HCT116 (cell line): ENCODE data around the gene EGR4.

Experiments used
- ATF3 ChIP-seq: IDR thresholded peaks from 2 replicates; pipeline ENCODE4 v1.6.1; 2012
- CBX3 ChIP-seq: IDR thresholded peaks from 2 replicates; pipeline ENCODE4 v1.6.1; 2012; ENCODE audit warnings: low read depth
- FOSL1 ChIP-seq: IDR thresholded peaks from 2 replicates; pipeline ENCODE4 v1.6.1; 2012; ENCODE audit warnings: low read depth
- POLR2A ChIP-seq: IDR thresholded peaks from 2 replicates; pipeline ENCODE4 v1.7.0; 2011; ENCODE audit warnings: borderline replicate concordance; ENCODE audit not compliant: insufficient read depth, insufficient read length; ENCODE audit errors: extremely low read depth
- POLR2AphosphoS5 ChIP-seq: IDR thresholded peaks from 2 replicates; pipeline ENCODE4 v1.6.1; 2011; ENCODE audit warnings: mild to moderate bottlenecking, low read depth, low read length, moderate library complexity
- REST ChIP-seq: IDR thresholded peaks from 2 replicates; pipeline ENCODE4 v1.6.1; 2012; ENCODE audit warnings: low read depth
- SIN3A ChIP-seq: IDR thresholded peaks from 2 replicates; pipeline ENCODE4 v1.6.1; 2012; ENCODE audit warnings: low read depth
- SP1 ChIP-seq: IDR thresholded peaks from 2 replicates; pipeline ENCODE4 v1.6.1; 2012; ENCODE audit warnings: low read depth
- SRF ChIP-seq: IDR thresholded peaks from 2 replicates; pipeline ENCODE4 v1.6.1; 2012; ENCODE audit warnings: low read depth
- YY1 ChIP-seq: IDR thresholded peaks from 2 replicates; pipeline ENCODE4 v1.6.1; 2011; ENCODE audit warnings: low read length, low read depth, moderate library complexity, mild to moderate bottlenecking; ENCODE audit not compliant: insufficient replicate concordance; ENCODE audit errors: extremely low read depth
- ZBTB33 ChIP-seq: IDR thresholded peaks from 2 replicates; pipeline ENCODE4 v1.6.1; 2011; ENCODE audit warnings: mild to moderate bottlenecking, low read length, moderate library complexity; ENCODE audit not compliant: insufficient replicate concordance; ENCODE audit errors: extremely low read depth
- TF ChIP-seq, protein P1 (sequence below), 3 experiments: fragments of 200-600 bp in 1 of 3; sonication (generic) in 1 of 3; IDR thresholded peaks in 2 of 3; conservative IDR thresholded peaks in 1 of 3; 2 replicates each; pipeline ENCODE4 v1.5.1; 2012 to 2017; ENCODE audit warnings: low read depth in 2 of 3, low read length in 2 of 3, antibody characterized with exemption in 1 of 3, borderline replicate concordance in 1 of 3, control low read depth in 1 of 3, mild to moderate bottlenecking in 1 of 3, mixed read lengths in 1 of 3, mixed run types in 1 of 3, moderate library complexity in 1 of 3; ENCODE audit not compliant: insufficient read depth in 1 of 3
- TF ChIP-seq, protein P2 (sequence below): IDR thresholded peaks from 2 replicates; pipeline ENCODE4 v1.6.1; 2012

DNA sequence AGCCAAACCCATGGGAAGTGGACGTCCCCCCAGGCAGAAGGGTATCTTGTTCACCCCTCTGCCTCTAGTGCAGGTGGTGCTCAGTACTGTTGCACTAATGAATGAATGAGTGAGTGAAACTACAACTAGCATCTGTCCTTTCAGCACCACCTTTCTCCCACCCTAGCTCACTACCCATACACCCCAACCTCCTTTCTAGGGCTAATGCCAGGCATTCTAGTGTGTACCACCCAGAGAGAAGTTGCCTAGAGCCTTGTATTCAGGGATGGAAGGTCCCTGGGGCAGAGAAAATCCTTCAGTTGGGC, 36.8 kb downstream of the EGR4 start:
- TF ChIP-seq, protein P1, sequence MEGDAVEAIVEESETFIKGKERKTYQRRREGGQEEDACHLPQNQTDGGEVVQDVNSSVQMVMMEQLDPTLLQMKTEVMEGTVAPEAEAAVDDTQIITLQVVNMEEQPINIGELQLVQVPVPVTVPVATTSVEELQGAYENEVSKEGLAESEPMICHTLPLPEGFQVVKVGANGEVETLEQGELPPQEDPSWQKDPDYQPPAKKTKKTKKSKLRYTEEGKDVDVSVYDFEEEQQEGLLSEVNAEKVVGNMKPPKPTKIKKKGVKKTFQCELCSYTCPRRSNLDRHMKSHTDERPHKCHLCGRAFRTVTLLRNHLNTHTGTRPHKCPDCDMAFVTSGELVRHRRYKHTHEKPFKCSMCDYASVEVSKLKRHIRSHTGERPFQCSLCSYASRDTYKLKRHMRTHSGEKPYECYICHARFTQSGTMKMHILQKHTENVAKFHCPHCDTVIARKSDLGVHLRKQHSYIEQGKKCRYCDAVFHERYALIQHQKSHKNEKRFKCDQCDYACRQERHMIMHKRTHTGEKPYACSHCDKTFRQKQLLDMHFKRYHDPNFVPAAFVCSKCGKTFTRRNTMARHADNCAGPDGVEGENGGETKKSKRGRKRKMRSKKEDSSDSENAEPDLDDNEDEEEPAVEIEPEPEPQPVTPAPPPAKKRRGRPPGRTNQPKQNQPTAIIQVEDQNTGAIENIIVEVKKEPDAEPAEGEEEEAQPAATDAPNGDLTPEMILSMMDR (IDR thresholded peaks at IDR 0.05 in 2 of 3, conservative IDR thresholded peaks at IDR 0.05 in 1 of 3; ENCODE audit: borderline replicate concordance in 1 of 3, insufficient read depth in 1 of 3, low read depth in 2 of 3, low read length in 2 of 3), result no peak
- TF ChIP-seq ZBTB33 (no peak), POLR2AphosphoS5 (no peak; the same call in none of the 2 replicates), REST (no peak), ATF3 (no peak), SIN3A (no peak), SRF (no peak), POLR2A (no peak), CBX3 (no peak), SP1 (no peak), YY1 (no peak), FOSL1 (no peak)
- TF ChIP-seq, protein P2, sequence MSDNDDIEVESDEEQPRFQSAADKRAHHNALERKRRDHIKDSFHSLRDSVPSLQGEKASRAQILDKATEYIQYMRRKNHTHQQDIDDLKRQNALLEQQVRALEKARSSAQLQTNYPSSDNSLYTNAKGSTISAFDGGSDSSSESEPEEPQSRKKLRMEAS, result no peak
